Measurements from ENCODE around the gene BRPF1. TPM values are rescaled to one million over a fixed set of nuclear protein-coding genes. Genes with fewer than 3 reads are reported as not detected.
"Not testable (repeated sequence)": the region's sequence is repeated elsewhere in the genome, so short reads cannot be mapped to it uniquely, and the experiment has no call there.

Gene BRPF1
- total RNA-seq, 1 experiment from 2014 or later = 10.1 TPM

GRCh38 chr3:9769426-9770275 is 38.1 kb downstream of the BRPF1 start, which contains the start of gene CAMK1:
Gene CAMK1, minus strand, starts transcription at chr3:9769947. Its CDS starts 2,198 bp downstream, at chr3:9767749.
- no peak for DNase-seq (ENCODE audit: low spot score)

GRCh38 chr3:9770276-9770812 is 38.8 kb downstream of the BRPF1 start:
- DNase-seq (ENCODE audit: low spot score) = no peak

DNA sequence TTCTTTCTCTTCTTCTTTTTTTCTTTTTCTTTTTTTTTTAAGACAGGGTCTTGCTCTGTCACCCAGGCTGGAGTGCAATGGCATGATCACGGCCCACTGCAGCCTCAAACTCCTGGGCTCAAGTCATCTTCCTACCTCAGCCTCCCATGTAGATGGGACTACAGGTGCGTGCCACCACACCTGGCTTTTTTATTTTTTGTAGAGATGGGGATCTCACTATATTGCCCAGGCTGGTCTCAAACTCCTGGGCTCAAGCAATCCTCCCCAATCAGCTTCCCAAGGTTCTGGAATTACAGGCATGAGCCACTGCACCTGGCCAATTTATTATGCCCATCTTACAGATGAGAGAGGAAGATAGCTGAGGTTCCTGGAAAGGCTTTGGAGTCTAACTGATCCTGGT is 39.5 kb downstream of the BRPF1 start:
- not testable (repeated sequence) for DNase-seq (ENCODE audit: low spot score)

DNA sequence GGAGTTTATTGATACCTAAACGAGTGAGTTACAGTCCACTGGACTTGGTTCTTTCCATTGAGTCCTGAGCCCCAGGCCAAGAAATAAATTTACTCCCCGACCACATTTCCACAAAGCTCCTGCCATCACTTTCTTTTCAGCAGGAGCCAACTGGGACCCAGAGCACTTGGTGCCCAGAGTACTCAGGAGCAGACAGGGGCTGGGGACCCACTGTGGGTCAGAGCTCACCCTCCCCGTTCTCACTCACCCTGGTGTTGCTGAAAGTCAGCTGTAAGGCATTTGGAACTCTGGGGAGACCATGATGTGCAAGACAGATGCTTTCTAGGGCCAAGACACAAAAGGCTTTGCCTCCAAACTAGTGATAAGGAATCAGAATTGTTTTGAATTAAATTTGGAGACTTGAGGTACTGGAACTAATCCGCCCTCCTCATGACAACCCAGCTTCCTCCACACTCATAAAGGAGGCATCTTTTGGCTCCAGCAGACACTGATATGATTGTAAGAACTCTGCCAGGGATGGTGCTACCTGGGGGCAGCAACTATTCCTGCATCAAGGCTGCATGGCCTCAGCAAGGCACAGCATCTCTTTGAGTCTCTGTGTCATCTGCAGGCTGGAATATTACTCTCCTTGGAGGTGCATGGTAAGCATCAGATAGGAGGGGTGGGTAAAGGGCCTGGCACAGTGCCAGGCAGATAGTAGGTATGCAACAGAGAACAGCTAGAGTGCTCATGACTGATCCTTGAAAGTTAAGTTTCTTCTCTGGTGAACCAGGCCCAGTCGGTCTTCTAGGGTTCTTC is 45.6 kb downstream of the BRPF1 start:
- DNase-seq (ENCODE audit: low spot score) = no peak

DNA sequence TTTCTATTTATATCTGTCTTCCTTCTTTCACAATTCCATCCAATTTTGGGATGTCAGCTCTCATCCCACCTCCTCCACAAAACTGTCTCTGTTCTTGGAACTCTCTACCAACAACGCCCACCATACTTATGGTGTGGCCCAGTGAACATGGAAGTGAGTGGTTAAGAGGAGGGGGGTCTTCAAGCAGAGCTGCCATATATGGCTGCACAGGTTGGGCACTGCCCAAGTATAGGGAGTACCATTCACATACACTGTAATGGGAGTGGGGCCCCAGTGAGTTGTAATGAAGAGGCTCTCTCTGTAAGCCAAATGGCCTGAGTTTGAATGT is 46.1 kb downstream of the BRPF1 start:
- DNase-seq (ENCODE audit: low spot score) = no peak

DNA sequence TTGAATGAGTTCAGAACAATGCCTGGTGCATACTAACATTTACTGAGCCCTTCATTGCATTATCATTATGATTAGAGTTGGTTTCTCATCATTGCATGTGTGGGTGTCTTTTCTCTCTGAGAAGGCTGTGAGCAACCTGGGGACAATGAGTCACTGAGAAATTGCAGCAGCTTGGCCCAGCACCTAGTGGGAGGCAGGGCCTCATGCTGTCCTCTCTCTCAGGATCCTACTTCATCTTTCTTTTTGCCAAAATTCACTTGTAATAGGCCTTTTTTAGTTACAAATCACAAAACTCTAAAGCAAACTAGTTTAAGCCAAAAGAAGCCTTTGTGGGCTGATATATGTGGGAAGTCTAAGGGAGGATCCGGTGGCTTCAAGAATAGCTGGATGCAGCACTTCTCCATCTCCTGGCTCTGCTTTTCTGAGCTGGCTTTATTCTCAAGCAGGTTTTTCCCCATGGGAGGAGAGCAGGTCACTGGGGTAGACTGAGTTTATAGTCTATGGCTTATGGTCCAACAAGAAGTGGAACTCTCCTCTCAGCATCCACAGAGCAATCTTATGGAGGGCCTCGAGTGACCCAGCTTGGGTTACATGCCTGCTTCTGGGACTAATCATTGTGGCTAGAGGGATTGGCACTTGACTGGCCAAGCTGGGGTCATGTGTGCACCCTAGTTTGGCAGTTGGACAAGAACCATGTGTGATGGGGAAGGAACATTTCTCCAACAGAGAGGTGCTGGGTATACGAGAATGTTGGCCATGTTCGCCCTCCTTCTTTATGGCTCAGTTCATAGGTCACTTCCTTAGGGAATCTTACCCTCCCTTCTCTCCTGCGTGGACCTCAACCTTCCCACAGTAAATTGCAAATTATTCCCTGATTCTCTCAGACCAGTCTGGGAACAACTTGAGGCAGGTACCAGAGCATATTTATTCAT is 46.9 kb downstream of the BRPF1 start:
- no peak for DNase-seq (ENCODE audit: low spot score)

DNA sequence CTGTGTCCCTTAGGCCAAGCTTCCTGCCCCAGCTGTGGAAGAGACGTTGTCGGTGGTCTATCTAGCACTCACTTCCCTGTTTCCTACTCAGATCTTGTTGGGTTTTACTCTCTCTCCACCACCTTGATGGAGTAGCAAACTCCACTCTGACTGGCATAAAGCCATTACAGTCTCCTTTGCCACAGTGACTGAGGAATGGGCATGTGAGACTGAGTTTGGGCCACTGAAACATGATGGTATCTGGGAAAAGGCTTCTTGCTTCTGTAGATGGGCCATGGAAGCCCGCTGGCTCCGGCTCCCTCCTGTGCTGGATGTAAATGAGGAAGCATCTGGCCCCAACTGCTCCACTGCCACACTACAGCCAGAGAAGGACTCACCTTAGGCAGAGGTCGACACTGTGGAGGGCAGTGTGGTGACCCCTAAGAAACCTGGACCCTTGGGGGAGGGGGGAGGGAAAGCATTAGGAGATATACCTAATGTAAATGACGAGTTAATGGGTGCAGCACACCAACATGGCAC is 47.6 kb downstream of the BRPF1 start:
- DNase-seq (ENCODE audit: low spot score) = no peak

GRCh38 chr3:9779721-9780457 is 48.4 kb downstream of the BRPF1 start:
- no peak for DNase-seq (ENCODE audit: low spot score)

DNA sequence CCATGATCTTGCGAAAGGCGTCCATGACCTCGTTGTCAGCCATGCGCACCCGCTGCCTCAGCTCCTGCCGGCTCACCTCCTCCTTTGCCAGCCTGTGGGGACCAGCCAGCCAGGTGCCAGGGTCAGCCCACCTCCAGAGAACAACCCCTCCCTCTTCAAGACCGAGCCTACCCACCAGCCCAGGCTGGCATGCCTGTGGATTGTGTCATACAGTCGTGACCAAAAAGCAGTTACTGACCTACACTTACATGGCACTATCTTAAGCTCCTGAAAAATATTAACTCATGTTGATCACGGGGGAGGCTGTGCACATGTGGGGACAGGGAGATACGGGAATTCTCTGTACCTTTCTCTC is 48.9 kb downstream of the BRPF1 start:
- DNase-seq (ENCODE audit: low spot score) = no peak

GRCh38 chr3:9780910-9781309 is 49.4 kb downstream of the BRPF1 start:
- no peak for DNase-seq (ENCODE audit: low spot score)

- DNase-seq (ENCODE audit: low spot score) = no peak
Observed at GRCh38 chr3:9781551-9781950, 50.0 kb downstream of the BRPF1 start.

DNA sequence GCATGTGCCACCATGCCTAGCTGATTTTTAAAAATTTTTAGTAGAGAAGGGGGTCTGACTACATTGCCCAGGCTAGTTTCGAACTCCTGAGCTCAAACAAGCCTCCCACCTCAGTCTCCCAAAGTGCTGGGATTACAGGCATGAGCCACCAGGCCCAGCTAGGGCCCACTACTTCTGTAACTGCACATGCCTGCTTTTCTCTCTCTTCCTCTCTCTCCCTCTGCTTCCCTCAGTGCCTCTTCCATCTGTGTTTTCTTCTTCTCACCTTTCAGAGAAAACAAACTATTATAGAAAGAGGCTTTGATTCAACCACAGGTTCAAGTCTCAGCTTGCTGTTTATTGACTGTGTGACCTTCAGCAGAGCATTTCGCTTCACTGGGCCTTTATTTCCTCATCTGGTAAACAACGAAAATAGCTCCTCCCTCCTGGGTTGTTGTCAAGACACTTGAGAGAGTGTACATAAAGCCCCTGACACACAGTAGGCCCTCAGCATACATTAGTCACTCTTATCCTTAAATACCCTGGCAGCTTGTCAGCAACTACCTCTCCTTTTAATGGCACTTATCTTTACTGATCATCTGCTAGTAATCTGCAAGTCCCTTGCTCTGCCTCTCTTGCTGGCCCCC is 50.6 kb downstream of the BRPF1 start:
- no peak for DNase-seq (ENCODE audit: low spot score)

GRCh38 chr3:9782770-9783169 is 51.2 kb downstream of the BRPF1 start:
- no peak for DNase-seq (ENCODE audit: low spot score)

DNA sequence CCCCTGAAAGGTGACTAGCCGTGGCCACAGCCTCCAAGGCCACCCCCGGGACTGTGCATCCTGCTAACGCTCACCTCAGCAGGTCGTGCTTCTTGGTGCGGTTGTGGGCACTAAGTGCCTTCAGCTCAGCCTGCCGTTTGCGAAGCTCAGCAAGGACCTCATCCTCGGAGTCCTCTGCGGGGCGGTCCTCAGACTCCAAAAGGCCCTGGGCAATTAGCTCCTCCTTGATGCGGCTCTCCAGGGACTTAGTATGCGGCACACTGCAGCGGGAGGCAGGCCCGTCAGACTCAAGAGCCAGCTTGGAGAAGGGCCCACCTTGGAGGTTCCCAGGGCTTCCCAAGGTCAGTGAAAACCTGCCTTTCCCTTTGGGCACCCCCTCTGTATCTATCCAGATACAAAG is 52.4 kb downstream of the BRPF1 start:
- DNase-seq (ENCODE audit: low spot score) = no peak

DNA sequence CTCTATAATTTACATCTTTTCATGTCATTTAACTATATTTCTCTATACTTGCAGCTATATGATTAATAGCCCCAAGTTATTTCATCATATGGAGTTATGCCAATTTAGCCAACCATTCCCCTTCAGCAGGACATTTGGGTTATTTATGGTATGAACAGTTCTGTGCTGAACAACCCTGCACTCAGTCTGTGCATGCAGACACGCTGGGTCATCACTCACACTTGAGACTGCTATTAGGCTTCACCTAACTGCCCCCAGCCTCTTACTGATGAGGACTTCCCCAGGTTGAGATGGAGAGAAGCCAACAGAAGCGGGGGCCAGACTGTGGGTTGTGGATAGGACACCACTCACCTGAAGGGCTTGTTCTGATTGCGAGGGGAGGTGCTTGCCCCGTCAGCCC is 53.4 kb downstream of the BRPF1 start:
- DNase-seq (ENCODE audit: low spot score) = no peak

DNA sequence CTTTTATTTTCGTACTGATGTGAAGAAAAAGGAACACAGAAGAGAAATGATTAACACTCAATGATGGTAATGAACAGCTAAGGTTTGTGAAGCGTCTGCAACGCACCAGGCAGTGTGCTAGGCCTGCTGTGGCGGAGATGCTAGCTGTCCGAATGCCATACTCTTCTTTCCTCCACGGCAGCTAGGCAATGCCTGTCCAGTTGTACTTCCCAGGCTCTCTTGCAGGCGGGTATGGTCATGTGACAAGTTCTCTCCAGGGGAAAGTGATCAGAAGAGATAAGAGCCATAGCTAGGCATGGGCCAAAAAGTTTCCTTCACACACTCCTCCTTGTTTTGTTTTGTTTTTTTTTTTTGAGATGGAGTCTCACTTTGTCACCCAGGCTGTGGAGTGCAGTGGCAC is 54.1 kb downstream of the BRPF1 start:
- no peak for DNase-seq (ENCODE audit: low spot score)

DNA sequence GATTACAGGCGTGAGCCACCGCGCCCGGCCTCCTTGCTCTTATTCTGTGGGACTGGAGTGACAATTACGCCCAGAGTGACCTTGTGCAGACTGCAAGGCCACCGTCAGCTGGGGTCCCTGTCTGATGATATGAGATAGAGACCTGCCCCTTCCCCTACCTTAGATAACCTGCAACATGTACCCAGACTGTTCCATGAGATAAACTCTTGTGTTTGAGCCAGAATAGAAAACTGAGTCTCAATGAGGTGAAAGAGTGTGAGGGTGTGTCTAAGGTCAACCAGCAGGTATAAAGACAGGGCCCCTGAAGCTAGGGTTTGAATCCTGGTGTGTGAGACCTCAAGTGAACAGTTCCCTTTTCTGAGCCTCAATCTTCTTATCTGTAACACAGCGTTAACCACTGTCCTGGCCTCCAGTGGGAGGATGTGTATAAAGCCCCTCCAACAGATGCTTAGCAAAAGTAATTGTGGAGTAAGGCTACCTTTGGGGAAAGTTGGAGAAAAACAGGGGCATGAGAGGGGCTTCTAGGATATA is 54.7 kb downstream of the BRPF1 start:
- no peak for DNase-seq (ENCODE audit: low spot score)

DNA sequence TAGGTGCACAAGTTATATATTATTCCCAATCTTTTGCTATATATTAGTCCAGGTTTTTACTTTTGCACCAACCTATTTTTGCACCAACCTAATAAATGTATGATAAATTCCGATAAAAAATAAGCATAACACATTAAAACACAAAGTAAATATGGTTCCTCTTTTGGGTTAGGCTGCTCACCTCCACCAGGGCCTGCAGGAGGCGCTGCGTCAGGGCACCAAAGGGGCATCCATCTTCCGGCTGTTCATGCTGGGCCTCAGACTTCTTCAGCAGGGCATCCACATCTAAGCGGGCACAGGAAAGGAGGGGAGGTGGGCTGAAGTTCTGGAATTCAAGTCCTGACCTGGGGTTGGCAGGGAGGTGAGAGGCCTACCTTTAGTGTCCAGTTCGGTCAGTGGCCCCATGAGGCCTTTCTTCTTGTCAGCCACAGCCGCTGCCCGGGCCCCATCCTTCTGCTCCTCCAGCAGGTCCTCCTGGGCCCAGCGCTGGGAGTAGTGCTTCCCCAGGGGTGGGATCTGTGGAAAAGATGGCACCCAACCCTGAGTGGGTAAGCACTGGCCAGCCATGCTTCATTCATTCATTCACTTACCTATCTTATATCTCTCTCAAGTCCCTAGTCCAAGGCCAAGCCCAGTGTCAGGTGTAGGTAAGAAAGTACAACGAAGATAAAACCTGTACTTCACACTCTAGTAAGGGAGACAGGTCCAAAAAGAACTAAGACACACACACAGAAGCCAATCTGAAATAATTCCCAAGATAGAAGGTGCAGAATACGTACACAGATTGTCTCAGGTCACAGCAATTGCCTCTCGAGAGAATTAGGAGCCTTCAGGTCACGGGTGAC is 55.5 kb downstream of the BRPF1 start:
- DNase-seq (ENCODE audit: low spot score) = no peak

DNA sequence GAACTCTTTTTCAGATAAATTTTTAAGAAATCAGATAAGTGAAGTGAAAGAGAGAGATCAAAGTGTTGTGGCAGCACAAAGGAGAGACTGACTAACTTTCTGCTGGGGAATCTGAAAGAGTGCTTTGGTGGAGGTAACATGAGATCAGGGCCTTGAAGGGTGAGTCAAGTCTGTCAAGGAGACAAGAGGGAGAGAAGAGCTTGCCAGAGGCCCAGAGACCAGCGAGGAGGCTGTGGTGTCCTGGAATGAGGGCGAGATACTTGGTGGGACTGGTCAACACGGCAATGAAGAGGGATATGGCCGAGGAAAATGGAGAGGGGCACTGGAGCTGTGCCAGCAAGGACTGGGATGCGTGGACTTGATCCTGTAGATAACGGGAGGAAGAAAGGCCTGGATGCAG is 56.2 kb downstream of the BRPF1 start:
- no peak for DNase-seq (ENCODE audit: low spot score)

All from H4 (cell line).